CD4-positive, alpha-beta T cell treated with Interleukin-15 for 1 hour (primary cell): Measurements from ENCODE around the gene CTDSP2.
"Not testable (repeated sequence)": the region's sequence is repeated elsewhere in the genome, so short reads cannot be mapped to it uniquely, and the experiment has no call there.

ENCODE experiments used
- DNase-seq: peaks from one replicate; pipeline ENCODE4 v3.0.0-alpha.2; 2020

Gene CTDSP2

DNA sequence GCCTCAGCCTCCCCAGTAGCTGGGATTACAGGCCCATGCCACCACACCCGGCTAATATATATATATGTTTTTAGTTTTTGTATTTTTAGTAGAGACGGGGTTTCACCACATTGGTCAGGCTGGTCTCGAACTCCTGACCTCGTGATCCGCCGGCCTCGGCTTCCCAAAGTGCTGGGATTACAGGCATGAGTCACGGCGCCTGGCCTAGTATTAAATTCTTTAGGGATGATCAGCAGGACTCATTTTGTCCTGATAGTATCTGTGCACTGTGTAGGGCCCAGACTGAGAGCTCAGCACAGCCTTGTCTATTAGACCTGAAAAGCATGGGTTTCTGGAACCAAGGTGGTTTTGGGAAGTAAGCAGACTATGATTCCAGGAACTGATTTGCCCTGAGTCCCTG lies 34.5 kb upstream of the CTDSP2 start:
- not testable (repeated sequence) for DNase-seq

DNA sequence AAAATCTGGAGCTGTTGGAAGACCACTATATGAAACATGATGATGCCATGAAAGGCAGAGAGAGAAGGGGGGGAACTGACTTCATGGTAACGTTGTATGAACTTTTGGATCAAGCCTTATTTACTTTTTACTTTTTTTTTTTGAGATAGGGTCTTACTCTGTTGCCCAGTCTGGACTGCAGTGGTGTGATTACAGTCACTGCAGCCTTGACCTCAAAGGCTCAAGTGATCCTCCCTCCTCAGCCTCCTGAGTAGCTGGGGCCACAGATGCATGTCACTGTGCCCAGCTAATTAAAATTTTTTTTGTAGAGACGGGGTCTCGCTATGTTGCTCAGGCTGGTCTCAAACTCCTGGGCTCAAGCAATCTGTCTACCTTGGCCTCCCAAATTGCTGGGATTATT lies 31.3 kb upstream of the CTDSP2 start:
- no peak for DNase-seq

- no peak for DNase-seq
Measured at GRCh38 chr12:57875753-57876547, 29.4 kb upstream of the CTDSP2 start.

DNA sequence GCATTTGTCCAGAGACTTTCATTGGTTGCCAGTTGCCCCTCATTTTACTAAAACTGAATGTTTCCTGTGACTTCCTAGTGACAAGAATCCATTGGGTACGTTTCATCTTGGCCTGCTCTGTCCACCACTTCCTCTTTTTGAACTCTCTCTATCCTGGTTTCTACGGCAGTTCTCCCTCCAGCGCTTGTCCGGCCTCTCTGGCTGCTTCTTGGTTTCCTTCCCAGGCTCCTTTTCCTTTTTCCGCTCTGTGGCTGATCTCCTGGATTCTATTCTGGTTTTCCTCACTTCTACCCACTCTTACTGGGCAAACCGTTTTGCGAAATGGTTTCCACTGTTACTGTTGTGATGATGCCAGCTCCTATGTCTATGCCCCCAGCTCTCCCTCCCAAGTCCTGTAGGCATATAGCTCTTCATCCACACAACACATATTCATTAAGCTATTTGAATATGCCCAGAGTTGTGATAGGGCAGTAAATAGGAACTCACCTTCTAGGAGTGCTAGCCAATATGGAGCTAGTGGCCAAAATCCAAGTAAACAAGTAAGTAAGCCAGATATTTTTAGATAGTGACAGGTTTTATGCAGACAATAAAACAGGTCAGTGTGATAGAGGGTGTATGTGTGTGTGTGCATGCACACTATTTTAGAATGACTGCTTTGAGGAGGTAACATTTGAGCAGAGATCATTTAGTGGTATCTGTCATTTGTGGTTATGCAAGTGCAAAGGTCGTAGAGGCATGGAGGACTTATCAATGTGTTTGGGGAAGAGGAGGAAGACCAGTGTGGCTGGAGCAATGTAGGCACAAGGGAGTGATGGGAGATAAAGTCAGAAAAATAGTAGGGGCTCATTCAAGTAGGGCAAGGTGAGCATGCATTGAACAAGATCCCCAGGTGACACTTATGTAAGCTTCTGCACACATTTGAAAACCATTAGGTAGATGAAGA lies 27.9 kb upstream of the CTDSP2 start:
- DNase-seq = no peak

DNA sequence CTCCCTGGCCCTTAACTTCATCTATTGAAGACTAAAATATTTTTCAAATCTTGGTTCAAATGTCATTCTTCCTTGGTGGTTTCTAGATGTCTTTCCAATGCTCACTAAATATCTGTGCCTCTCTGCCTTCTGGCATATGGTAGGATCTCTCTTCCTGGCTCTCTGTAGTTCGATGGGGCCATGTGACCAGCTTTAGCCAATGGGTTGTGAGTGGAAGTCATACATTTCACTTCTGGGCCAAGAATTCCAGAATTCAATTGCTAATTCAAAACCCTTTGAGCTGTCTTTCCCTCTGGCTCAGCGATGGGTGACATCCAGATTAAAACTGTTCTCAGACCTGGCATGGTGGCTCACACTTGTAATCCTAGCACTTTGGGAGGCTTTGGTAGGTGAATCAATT lies 25.8 kb upstream of the CTDSP2 start:
- no peak for DNase-seq

GRCh38 chr12:57869927-57870318 lies 23.4 kb upstream of the CTDSP2 start:
- DNase-seq = no peak

GRCh38 chr12:57869298-57869926 lies 22.9 kb upstream of the CTDSP2 start:
- no peak for DNase-seq

GRCh38 chr12:57868851-57869268 lies 22.3 kb upstream of the CTDSP2 start:
- DNase-seq = no peak

GRCh38 chr12:57868221-57868620 lies 21.7 kb upstream of the CTDSP2 start:
- DNase-seq = no peak

DNA sequence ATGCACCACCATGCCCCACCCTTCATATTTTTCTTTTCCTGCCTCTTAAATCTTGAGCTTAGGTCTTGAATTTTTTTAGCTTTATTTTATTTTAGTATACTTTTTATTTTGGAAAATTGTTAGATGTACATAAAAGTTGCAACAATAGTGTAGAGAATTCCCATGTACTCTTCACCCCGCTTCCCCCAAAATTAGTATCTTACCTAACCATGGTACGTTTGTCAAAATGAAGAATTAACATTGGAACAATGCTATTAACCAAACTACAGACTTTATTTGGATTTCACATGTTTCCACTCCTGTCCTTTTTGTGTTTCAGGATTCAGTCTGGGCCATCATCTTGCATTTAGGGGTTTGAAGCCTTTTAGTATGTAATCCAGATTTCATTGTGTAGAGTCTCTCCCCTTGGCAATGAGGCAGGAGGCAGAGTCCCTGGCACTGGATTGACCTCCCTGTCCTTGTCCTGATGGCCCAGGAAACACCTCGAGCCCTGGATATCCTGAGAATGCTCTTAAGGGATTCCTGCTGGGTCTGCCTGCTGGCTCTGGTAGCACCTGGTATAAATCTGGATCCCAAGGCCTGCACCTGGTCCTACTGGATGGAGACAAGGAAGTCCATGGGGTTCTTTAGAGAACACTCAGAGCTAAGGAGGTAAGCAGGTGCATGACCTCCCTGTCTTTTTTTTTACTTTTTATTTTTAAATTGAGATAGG lies 19.9 kb upstream of the CTDSP2 start:
- no peak for DNase-seq

DNA sequence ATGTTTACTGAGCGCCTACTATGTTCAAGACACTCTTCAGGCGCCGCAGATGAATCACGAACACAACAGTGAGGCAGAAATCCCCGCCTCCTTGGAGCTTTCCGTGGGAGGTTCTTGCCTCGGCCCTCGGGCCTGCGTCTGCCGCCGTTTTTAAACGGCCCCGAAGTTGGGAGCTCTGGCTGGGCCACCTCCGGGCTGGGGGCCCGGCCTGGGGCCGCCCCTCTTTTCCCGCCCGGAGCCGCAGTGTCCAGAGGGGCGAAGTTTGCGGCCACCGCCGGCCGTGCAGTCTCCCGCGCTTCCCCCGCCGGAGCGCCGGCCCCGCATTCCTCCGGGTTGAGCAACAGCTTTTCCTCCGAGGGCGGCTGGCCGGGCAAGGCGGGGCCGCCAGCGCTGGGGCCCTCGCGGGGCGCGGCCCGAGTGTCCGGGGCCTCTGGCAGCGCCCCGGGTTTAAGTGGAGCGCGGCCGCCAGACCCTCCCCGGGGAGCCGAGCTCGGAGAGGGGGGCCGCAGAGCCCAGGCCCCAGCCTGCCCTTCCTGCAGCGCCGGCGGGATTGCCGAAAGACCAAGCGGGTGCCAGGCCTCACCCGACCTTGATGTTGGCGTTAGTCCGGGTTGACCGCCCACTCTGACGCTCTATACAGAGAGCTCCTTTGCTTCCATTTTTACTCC lies 18.7 kb upstream of the CTDSP2 start:
- DNase-seq = peak; percentile 33

- no peak for DNase-seq
Measured at GRCh38 chr12:57864442-57865083, 18.0 kb upstream of the CTDSP2 start.

- no peak for DNase-seq
Measured at GRCh38 chr12:57863676-57864075, 17.1 kb upstream of the CTDSP2 start.

GRCh38 chr12:57861967-57862366 lies 15.4 kb upstream of the CTDSP2 start:
- no peak for DNase-seq

GRCh38 chr12:57860883-57861282 lies 14.4 kb upstream of the CTDSP2 start:
- not testable (repeated sequence) for DNase-seq

DNA sequence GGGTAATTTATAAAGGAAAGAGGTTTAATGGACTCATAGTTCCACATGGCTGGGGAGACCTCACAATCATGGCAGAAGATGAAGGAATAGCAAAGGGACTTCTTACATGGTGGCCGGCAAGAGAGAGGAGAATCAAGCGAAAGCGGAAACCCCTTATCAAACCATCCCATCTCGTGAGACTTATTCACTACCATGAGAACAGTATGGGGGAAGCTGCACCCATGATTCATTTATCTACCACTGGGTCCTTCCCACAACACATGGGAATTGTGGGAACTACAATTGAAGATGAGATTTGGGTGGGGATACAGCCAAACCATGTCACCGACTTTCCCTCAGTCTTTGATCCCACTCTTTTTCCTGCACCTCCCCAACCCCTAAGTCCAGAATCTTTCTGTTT lies 12.6 kb upstream of the CTDSP2 start:
- no peak for DNase-seq

DNA sequence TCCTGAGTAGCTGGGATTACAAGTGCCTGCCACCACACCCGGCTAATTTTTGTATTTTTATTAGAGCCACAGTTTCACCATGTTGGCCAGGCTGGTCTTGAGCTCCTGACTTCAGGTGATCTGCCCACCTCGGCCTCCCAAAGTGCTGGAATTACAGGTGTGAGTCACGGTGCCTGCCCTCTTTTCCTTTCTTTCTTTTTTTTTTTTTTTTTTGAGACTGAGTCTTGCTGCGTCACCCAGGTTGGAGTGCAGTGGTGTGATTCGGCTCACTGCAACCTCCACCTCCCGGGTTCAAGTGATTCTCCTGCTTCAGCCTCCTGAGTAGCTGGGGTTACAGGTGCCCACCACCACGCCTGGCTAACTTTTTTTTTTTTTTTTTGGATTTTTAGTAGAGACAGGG lies 11.6 kb upstream of the CTDSP2 start:
- not testable (repeated sequence) for DNase-seq

- no peak for DNase-seq
Measured at GRCh38 chr12:57854965-57855364, 8.4 kb upstream of the CTDSP2 start.

GRCh38 chr12:57853864-57854556 lies 7.5 kb upstream of the CTDSP2 start:
- no peak for DNase-seq

DNA sequence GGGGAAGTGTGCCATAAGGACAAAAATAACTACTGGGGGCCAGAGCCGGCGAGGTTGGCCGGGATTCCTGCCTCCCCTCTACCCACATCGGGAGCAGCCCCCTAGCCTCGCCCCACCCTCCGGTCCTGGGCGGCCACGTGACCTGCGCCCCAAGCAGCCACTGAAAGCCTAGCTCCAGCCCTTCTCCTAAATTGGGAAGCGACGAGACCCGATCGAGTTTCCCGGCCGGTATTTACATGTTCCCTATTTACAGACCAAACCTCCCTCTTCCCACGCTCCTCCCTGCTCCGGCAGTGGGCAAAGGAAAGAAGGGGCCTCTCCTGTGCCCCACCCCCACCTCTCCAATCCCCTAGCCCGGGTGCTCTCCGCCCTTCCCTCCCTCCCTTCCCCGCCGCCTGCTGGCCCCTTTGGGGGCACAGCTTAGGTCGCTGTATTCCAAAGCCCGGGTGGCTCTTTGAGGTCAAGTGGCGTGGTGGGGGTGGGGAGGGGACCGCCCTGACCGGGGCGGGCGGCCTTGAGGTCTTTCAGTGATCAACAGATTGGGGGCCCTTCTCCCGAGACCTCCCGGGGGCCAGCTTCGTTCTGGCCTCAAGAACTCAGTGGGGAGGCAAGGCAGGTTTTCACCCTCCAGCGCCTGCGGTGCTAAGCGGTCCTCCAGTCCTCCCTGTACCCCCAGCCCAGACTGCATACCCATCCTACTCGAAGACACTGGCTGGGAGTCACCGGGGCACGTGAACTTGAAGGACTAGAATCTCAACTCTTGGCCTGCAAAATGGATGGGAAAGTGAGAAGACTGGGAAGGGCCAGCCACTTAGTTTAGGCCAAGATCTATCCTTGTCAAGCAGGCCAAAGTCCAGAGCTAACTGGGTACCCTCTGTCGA lies 6.3 kb upstream of the CTDSP2 start:
- DNase-seq = no peak
